Panc1 (cell line): ENCODE data around the gene COL6A3. TPM values are rescaled to one million over a fixed set of nuclear protein-coding genes. Genes with fewer than 3 reads are reported as not detected.

Source experiments
- ATAC-seq: fragments of 200-7000 bp; cut with Tn5 transposase; 2 replicates; pipeline ENCODE4 v1.9.1; 2020; ENCODE audit warnings: mild to moderate bottlenecking, moderate library complexity
- BruUV-seq: library from RNA; stranded (reverse); fragments of 400-500 nt; replicated peaks from 2 replicates; lab custom pipeline; 2021; lab: Mats Ljungman, UMichigan
- CTCF ChIA-PET: fragments of 300-600 bp; sonication (Branson Sonifier 250); formaldehyde crosslinking; loops from one replicate; lab custom pipeline; 2022; ENCODE audit warnings: antibody characterized with exemption; lab: Charles Lee
- POLR2A ChIA-PET: fragments of 300-600 bp; sonication (Branson Sonifier 250); formaldehyde crosslinking; loops from one replicate; lab custom pipeline; 2022; ENCODE audit warnings: antibody characterized with exemption; lab: Charles Lee
- DNase-seq: peaks from one replicate; pipeline ENCODE4 v3.0.0-alpha.2; 2010; ENCODE audit warnings: low read depth, low spot score
- H3K27ac ChIP-seq: 2 replicates; pipeline ENCODE4 v1.5.1; 2011; ENCODE audit warnings: mild to moderate bottlenecking, low read length, inconsistent platforms
- H3K27me3 ChIP-seq: fragments of 200-500 bp; sonication (Bioruptor generic); 2 replicates; pipeline ENCODE4 v1.6.0; 2014; ENCODE audit warnings: low read length, inconsistent platforms; ENCODE audit not compliant: control insufficient read depth, insufficient read depth
- H3K36me3 ChIP-seq: fragments of 200-500 bp; sonication (Bioruptor generic); 2 replicates; pipeline ENCODE4 v1.5.1; 2014; ENCODE audit warnings: inconsistent platforms, mild to moderate bottlenecking, low read length, moderate library complexity; ENCODE audit not compliant: control insufficient read depth, insufficient read depth
- H3K4me1 ChIP-seq: 2 replicates; pipeline ENCODE4 v1.5.1; 2011; ENCODE audit warnings: inconsistent platforms, mild to moderate bottlenecking, low read length, moderate library complexity; ENCODE audit not compliant: control insufficient read depth, insufficient read depth
- H3K4me3 ChIP-seq, 2 experiments: 2 replicates each; pipeline ENCODE4 v1.5.1; 2011 to 2012; ENCODE audit warnings: low read depth in 2 of 2, low read length in 2 of 2, mild to moderate bottlenecking in 2 of 2, inconsistent platforms in 1 of 2, moderate library complexity in 1 of 2
- H3K9me3 ChIP-seq: fragments of 200-500 bp; sonication (Bioruptor generic); 2 replicates; pipeline ENCODE4 v1.5.1; 2014; ENCODE audit warnings: low read depth, mild to moderate bottlenecking, inconsistent platforms, low read length, moderate library complexity; ENCODE audit not compliant: control insufficient read depth, insufficient read depth
- POLR2AphosphoS5 ChIP-seq: IDR thresholded peaks from 2 replicates; pipeline ENCODE4 v1.6.1; 2012; ENCODE audit warnings: mild to moderate bottlenecking, low read depth, low read length, moderate library complexity
- SIN3A ChIP-seq: IDR thresholded peaks from 2 replicates; pipeline ENCODE4 v1.6.1; 2012; ENCODE audit warnings: low read depth, mild to moderate bottlenecking, low read length, moderate library complexity, borderline replicate concordance; ENCODE audit not compliant: insufficient read depth
- TCF7L2 ChIP-seq: IDR thresholded peaks from 2 replicates; pipeline ENCODE4 v1.6.1; 2011; ENCODE audit warnings: mild to moderate bottlenecking, low read depth, low read length, inconsistent platforms
- in situ Hi-C: cut with HindIII; loops from 2 replicates; pipeline ENCODE4 v1.10.0; 2016; ENCODE audit warnings: low sequenced_read_pairs, low pct_unique_long_range_greater_than_20kb
- intact Hi-C: fragments of 100-400 bp; cut with micrococcal nuclease; formaldehyde crosslinking; loops from one replicate; pipeline ENCODE4 v1.10.0; 2022; ENCODE audit not compliant: unreplicated experiment
- total RNA-seq: library from RNA; stranded (reverse); gene quantifications from one replicate; pipeline ENCODE4 v1.2.1, GENCODE V29; 2021; ENCODE audit not compliant: unreplicated experiment
- TF ChIP-seq, protein P1 (sequence below): fragments of 450-650 bp; IDR thresholded peaks from 2 replicates; pipeline ENCODE4 v1.5.1; 2017; ENCODE audit warnings: mild to moderate bottlenecking
- TF ChIP-seq, protein P2 (sequence below), 2 experiments: IDR thresholded peaks; 2 replicates each; pipeline ENCODE4 v1.6.1; 2011 to 2012; ENCODE audit warnings: low read depth in 2 of 2, control low read depth in 1 of 2, low read length in 1 of 2, mild to moderate bottlenecking in 1 of 2, moderate library complexity in 1 of 2; ENCODE audit not compliant: insufficient read depth in 1 of 2

The COL6A3 gene
- total RNA-seq, 1 experiment from 2014 or later, result 0.69 TPM

DNA sequence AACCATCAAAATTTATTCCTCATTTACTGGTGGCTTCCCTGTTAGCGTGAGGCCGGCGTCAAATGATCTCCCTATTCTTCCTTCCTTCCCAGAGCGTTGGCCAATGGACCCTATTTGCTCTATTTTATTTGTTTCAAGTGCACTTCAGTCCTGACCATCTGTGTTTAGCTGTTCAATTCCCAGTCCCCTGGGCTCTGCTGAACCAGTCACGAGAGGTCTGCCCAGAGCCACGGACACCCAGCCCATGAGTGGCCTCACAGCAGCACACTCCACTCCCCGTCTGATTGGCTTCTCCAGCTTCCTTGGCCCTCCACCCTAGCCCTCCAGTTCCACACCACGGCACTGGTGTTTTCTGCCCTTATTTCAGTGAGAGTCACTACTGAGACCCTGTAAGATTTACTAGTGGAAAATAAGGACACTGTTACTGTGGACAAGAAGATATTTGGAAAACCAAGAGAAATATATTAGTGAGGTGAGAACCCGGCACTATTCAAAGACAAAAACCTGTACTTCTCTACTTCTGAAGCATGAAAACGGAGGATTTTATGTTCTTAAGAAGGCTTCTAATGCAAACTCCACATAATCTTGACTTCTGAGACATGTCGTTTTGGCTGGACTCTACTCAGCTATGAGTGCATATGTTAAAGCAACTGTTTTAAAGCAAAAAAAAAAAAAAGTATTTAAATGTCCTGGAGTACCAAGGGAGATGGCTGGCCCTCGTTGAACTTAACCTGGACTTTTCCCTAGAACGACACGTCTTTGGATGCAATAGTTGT lies 86.6 kb downstream of the COL6A3 start:
- no peaks in the 10 kb centered on the region for H3K4me1 ChIP-seq
- H3K36me3 ChIP-seq, result no peaks in the 10 kb centered on the region
- H3K27me3 ChIP-seq, result no peaks in the 10 kb centered on the region
- TF ChIP-seq, protein P1, sequence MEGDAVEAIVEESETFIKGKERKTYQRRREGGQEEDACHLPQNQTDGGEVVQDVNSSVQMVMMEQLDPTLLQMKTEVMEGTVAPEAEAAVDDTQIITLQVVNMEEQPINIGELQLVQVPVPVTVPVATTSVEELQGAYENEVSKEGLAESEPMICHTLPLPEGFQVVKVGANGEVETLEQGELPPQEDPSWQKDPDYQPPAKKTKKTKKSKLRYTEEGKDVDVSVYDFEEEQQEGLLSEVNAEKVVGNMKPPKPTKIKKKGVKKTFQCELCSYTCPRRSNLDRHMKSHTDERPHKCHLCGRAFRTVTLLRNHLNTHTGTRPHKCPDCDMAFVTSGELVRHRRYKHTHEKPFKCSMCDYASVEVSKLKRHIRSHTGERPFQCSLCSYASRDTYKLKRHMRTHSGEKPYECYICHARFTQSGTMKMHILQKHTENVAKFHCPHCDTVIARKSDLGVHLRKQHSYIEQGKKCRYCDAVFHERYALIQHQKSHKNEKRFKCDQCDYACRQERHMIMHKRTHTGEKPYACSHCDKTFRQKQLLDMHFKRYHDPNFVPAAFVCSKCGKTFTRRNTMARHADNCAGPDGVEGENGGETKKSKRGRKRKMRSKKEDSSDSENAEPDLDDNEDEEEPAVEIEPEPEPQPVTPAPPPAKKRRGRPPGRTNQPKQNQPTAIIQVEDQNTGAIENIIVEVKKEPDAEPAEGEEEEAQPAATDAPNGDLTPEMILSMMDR, result no peak
- no peak for TF ChIP-seq SIN3A
- no peak for TF ChIP-seq TCF7L2
- no peak for TF ChIP-seq POLR2AphosphoS5
- TF ChIP-seq, protein P2, sequence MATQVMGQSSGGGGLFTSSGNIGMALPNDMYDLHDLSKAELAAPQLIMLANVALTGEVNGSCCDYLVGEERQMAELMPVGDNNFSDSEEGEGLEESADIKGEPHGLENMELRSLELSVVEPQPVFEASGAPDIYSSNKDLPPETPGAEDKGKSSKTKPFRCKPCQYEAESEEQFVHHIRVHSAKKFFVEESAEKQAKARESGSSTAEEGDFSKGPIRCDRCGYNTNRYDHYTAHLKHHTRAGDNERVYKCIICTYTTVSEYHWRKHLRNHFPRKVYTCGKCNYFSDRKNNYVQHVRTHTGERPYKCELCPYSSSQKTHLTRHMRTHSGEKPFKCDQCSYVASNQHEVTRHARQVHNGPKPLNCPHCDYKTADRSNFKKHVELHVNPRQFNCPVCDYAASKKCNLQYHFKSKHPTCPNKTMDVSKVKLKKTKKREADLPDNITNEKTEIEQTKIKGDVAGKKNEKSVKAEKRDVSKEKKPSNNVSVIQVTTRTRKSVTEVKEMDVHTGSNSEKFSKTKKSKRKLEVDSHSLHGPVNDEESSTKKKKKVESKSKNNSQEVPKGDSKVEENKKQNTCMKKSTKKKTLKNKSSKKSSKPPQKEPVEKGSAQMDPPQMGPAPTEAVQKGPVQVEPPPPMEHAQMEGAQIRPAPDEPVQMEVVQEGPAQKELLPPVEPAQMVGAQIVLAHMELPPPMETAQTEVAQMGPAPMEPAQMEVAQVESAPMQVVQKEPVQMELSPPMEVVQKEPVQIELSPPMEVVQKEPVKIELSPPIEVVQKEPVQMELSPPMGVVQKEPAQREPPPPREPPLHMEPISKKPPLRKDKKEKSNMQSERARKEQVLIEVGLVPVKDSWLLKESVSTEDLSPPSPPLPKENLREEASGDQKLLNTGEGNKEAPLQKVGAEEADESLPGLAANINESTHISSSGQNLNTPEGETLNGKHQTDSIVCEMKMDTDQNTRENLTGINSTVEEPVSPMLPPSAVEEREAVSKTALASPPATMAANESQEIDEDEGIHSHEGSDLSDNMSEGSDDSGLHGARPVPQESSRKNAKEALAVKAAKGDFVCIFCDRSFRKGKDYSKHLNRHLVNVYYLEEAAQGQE (IDR thresholded peaks at IDR 0.05; ENCODE audit: insufficient read depth in 1 of 2, low read depth in 2 of 2, low read length in 1 of 2), result no peak
- DNase-seq, result no peak
- in situ Hi-C loops (no loop called here), intact Hi-C loops (no loop called here)
- ChIA-PET POLR2A (no interaction called here), CTCF (no interaction called here)
- no TSS peak for BruUV-seq
- no peak for ATAC-seq
- H3K4me3 ChIP-seq, result no peak overlapping the region
- no peak overlapping the region; the same call in 1 of the 2 replicates for H3K27ac ChIP-seq
- no peaks in the 10 kb centered on the region for H3K9me3 ChIP-seq

DNA sequence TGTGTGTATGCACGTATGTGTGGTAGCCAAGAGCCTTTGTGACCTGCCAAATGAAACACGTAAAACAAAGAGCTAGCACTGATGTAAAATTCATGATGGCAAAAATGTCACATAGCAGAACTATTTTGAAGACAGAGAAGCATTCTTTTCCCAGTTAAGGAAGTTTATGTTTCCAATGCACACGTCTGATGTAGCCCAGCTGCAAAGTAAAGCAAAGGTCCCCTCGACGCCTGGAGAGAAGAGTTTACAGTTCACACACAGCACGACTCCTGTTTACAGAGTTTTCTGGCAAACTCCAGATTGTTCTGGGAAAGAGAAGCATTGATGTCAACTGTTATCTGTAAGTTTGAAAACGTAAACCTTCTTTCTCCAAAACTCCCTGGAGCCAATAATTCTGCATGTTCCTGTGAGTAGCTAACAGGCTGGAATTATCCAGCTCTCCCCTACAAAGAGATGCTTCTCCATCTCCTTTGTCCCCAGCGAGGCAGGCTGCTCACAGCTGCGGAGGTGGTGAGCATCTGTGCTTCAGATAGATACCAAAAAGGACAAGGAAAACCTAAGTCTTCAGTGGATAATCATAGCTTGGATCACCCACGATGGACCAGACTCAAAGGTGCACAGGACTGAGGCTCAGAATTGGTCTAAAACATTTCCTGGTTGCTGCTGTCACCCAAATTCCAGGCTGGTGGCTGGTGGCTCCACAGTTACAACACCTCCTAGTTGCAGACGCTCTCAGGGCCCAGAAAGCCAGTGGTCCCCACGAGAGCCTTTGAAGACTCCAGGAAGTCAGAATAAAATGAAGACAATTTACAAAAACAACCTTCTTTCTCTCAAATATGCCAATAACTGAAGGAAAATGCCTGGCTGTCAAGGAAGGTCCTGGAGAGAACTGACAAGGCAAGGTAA lies 87.4 kb downstream of the COL6A3 start:
- intact Hi-C loops (no loop called here), in situ Hi-C loops (no loop called here)
- ChIA-PET CTCF (no interaction called here), POLR2A (no interaction called here)
- H3K9me3 ChIP-seq, result no peaks in the 10 kb centered on the region
- H3K27ac ChIP-seq, result peak overlapping the region; percentile 39; the same call in 1 of the 2 replicates
- DNase-seq, result no peak
- TF ChIP-seq SIN3A (no peak), POLR2AphosphoS5 (no peak), TCF7L2 (no peak)
- TF ChIP-seq, protein P1, result no peak
- TF ChIP-seq, protein P2 (IDR thresholded peaks at IDR 0.05; ENCODE audit: insufficient read depth in 1 of 2, low read depth in 2 of 2, low read length in 1 of 2), result no peak
- H3K4me1 ChIP-seq, result no peaks in the 10 kb centered on the region
- no peak for ATAC-seq
- H3K27me3 ChIP-seq, result no peaks in the 10 kb centered on the region
- H3K4me3 ChIP-seq, result no peak overlapping the region
- no peaks in the 10 kb centered on the region for H3K36me3 ChIP-seq
- BruUV-seq, result no TSS peak
